Stimulated activated naive CD4-positive, alpha-beta T cell (primary cell): Measurements from ENCODE around the gene SEC23IP.
A peak's percentile ranks its signal among the peaks of the same experiment; 100 is the strongest.
"Not testable (repeated sequence)": the region's sequence is repeated elsewhere in the genome, so short reads cannot be mapped to it uniquely, and the experiment has no call there.

Experiments used
- DNase-seq, 6 experiments: peaks; one replicate each; lab custom pipeline; 2025; lab: John Stamatoyannopoulos, UW

The SEC23IP gene

GRCh38 chr10:119892188-119893065 lies at the start of gene SEC23IP:
Gene SEC23IP (plus strand): TSS chr10:119892730. CDS start chr10:119892783, 53 bp downstream.
- DNase-seq = peak; percentile 75 to 88 (median 81)

GRCh38 chr10:119845656-119846055 lies 46.9 kb upstream of the SEC23IP start:
- no peak for DNase-seq

- DNase-seq = no peak
Observed at GRCh38 chr10:119849031-119849789, 43.3 kb upstream of the SEC23IP start.

- no peak for DNase-seq
Observed at GRCh38 chr10:119849944-119850343, 42.6 kb upstream of the SEC23IP start.

GRCh38 chr10:119852277-119852676 lies 40.3 kb upstream of the SEC23IP start:
- DNase-seq = no peak

GRCh38 chr10:119852822-119853221 lies 39.7 kb upstream of the SEC23IP start:
- DNase-seq = no peak

GRCh38 chr10:119853574-119853973 lies 39.0 kb upstream of the SEC23IP start:
- DNase-seq = no peak

- DNase-seq = no peak
Observed at GRCh38 chr10:119858063-119858462, 34.5 kb upstream of the SEC23IP start.

- DNase-seq = peak in 3 of 6 experiments; percentile 10 to 48 (median 43)
Observed at GRCh38 chr10:119859420-119860258, 32.9 kb upstream of the SEC23IP start.

GRCh38 chr10:119860866-119861607 lies 31.5 kb upstream of the SEC23IP start:
- DNase-seq = no peak

GRCh38 chr10:119862524-119862923 lies 30.0 kb upstream of the SEC23IP start:
- DNase-seq = no peak

GRCh38 chr10:119863951-119864565 lies 28.5 kb upstream of the SEC23IP start:
- DNase-seq = no peak

GRCh38 chr10:119865699-119866240 lies 26.8 kb upstream of the SEC23IP start:
- DNase-seq = no peak

- DNase-seq = no peak
Observed at GRCh38 chr10:119867317-119867716, 25.2 kb upstream of the SEC23IP start.

GRCh38 chr10:119869398-119869797 lies 23.1 kb upstream of the SEC23IP start:
- DNase-seq = not testable (repeated sequence)

GRCh38 chr10:119871881-119872609 lies 20.5 kb upstream of the SEC23IP start:
- DNase-seq = peak; percentile 23 to 58 (median 52)

- DNase-seq = no peak
Observed at GRCh38 chr10:119872610-119872859, 20.0 kb upstream of the SEC23IP start, which contains the start of gene MCMBP. Gene MCMBP (minus strand): TSS chr10:119872843. CDS start chr10:119872584, 259 bp downstream.

- peak; percentile 76 to 87 (median 83) for DNase-seq
Observed at GRCh38 chr10:119872860-119873681, 19.5 kb upstream of the SEC23IP start.

- no peak for DNase-seq
Observed at GRCh38 chr10:119878524-119878923, 14.0 kb upstream of the SEC23IP start.
